GM18870 (cell line): ENCODE data around the gene DLGAP4.

ENCODE experiments used
- ATAC-seq: cut with Tn5 transposase; IDR thresholded peaks from one replicate; pipeline ENCODE4 v1.9.1; 2021; ENCODE audit warnings: moderate library complexity; ENCODE audit not compliant: unreplicated experiment

DLGAP4 gene

DNA sequence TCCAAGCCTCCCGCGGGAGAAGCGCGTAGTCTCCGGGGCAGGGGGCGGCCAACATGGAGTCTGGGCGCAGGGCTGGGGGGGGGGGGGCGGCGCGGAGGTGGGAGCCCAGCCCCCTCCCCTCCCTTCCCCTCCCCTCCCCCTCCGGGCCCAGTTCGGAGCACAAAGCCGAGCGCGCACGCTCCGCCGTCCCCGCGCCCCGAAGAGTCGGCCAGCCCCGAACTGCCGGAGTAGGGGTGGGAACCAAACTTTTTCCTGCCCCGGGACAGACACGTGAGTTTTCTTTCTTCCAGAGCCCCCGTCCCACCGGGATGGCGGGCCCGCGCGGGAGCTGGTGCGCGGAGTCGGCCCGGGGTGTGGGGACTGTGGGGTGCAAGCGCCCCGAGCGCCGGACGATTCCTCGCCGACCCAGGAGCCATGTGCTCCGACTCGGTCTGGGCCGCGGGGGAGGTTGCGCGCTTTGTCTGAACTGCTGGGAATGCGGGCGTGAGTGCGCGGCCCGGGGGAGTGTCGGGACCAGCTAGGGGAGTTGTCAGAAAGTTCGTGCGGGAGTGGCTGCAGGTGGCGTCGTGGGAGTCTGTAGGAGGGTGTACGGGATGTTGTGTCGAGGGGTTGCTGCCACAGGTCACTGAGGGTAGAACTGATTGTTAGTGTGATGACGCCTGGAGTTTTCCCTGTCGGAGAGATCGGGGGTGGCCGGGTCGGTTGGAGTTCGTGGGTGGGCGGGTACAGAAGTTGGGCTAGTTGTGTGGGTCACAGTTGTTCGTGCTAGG is 268.4 kb downstream of the DLGAP4 start:
- no peak for ATAC-seq

DNA sequence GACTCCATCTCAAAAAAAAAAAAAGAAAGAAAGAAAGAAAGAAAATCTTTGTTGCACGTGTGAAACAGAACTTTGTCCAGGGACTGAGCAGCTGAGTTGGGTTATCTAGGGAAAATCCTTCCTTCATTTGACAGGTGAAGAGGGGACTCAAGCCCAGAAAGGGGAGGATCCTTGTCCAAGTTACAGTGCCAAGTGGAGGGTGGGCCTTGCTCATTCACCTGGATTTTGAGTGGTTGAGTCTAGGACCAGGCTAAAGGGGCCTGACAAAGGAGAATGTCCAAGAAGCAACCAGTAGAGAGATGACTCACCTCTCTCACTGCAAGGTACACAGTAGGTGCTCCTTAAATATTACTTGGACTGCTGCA is 269.9 kb downstream of the DLGAP4 start:
- ATAC-seq = no peak
